NAMALWA (cell line): ENCODE measurements around the gene BMP7.
"Not testable (repeated sequence)": the region's sequence is repeated elsewhere in the genome, so short reads cannot be mapped to it uniquely, and the experiment has no call there.

Experiments
- DNase-seq: peaks from one replicate; pipeline ENCODE4 v3.0.0-alpha.2; 2015; ENCODE audit warnings: low spot score

BMP7 gene

GRCh38 chr20:57167292-57167655, 99.2 kb downstream of the BMP7 start:
- DNase-seq = no peak

GRCh38 chr20:57166568-57167291, 99.7 kb downstream of the BMP7 start:
- DNase-seq = no peak

- no peak for DNase-seq
These were observed 100.9 kb downstream of the BMP7 start for GRCh38 chr20:57165427-57166004.

- no peak for DNase-seq
These were observed 101.6 kb downstream of the BMP7 start for GRCh38 chr20:57164872-57165271.

GRCh38 chr20:57163041-57163440, 103.4 kb downstream of the BMP7 start:
- DNase-seq = no peak

GRCh38 chr20:57162362-57162652, 104.1 kb downstream of the BMP7 start:
- DNase-seq = no peak

- DNase-seq = no peak
These were observed 104.7 kb downstream of the BMP7 start for GRCh38 chr20:57161478-57162361.

- no peak for DNase-seq
These were observed 105.5 kb downstream of the BMP7 start for GRCh38 chr20:57160985-57161384.

GRCh38 chr20:57159945-57160610, 106.4 kb downstream of the BMP7 start:
- no peak for DNase-seq

GRCh38 chr20:57159193-57159851, 107.1 kb downstream of the BMP7 start:
- no peak for DNase-seq

- DNase-seq = no peak
These were observed 108.0 kb downstream of the BMP7 start for GRCh38 chr20:57158474-57158873.

GRCh38 chr20:57157787-57158186, 108.7 kb downstream of the BMP7 start:
- not testable (repeated sequence) for DNase-seq

GRCh38 chr20:57157106-57157691, 109.2 kb downstream of the BMP7 start:
- DNase-seq = no peak

- no peak for DNase-seq
These were observed 110.3 kb downstream of the BMP7 start for GRCh38 chr20:57156011-57156729.

GRCh38 chr20:57155415-57155814, 111.0 kb downstream of the BMP7 start:
- DNase-seq = no peak

GRCh38 chr20:57153238-57153905, 113.1 kb downstream of the BMP7 start:
- no peak for DNase-seq

- DNase-seq = no peak
These were observed 113.9 kb downstream of the BMP7 start for GRCh38 chr20:57152557-57152956.

GRCh38 chr20:57150559-57150958, 115.9 kb downstream of the BMP7 start:
- no peak for DNase-seq

GRCh38 chr20:57148263-57148662, 118.2 kb downstream of the BMP7 start:
- no peak for DNase-seq

- no peak for DNase-seq
These were observed 119.3 kb downstream of the BMP7 start for GRCh38 chr20:57147185-57147584.

GRCh38 chr20:57146155-57146554, 120.3 kb downstream of the BMP7 start:
- no peak for DNase-seq
